Caco-2 (cell line): ENCODE data around the gene SOX6. TPM values are rescaled to one million over a fixed set of nuclear protein-coding genes. Genes with fewer than 3 reads are reported as not detected.
"Not testable (repeated sequence)": the region's sequence is repeated elsewhere in the genome, so short reads cannot be mapped to it uniquely, and the experiment has no call there.

Source experiments
- BruUV-seq: library from RNA; stranded (reverse); fragments of 400-500 nt; replicated peaks from 2 replicates; lab custom pipeline; 2021; lab: Mats Ljungman, UMichigan
- CTCF ChIA-PET: fragments of 300-600 bp; sonication (Branson Sonifier 250); formaldehyde crosslinking; loops from one replicate; lab custom pipeline; 2022; ENCODE audit warnings: antibody characterized with exemption; lab: Charles Lee
- POLR2A ChIA-PET: fragments of 300-600 bp; sonication (Branson Sonifier 250); formaldehyde crosslinking; loops from one replicate; lab custom pipeline; 2022; ENCODE audit warnings: antibody characterized with exemption; lab: Charles Lee
- DNase-seq, 2 experiments: peaks; one replicate each; pipeline versions ENCODE4 v3.0.0 to v3.0.0-alpha.2; 2020 to 2022
- H3K27me3 ChIP-seq: replicated peaks from 2 replicates; pipeline ENCODE4 v1.6.0; 2011; ENCODE audit warnings: low read length; ENCODE audit not compliant: control insufficient read depth, insufficient read depth
- H3K36me3 ChIP-seq: 2 replicates; pipeline ENCODE4 v1.5.1; 2011; ENCODE audit warnings: low read length; ENCODE audit not compliant: control insufficient read depth, insufficient read depth
- H3K4me1 ChIP-seq: fragments of 250-450 bp; sonication (Bioruptor Pico); 2 replicates; pipeline ENCODE4 v1.5.1; 2020; ENCODE audit warnings: mild to moderate bottlenecking
- H3K4me3 ChIP-seq: 2 replicates; pipeline ENCODE4 v1.5.1; 2011; ENCODE audit warnings: low read depth, mild to moderate bottlenecking, control low read depth, low read length
- H3K9me3 ChIP-seq: fragments of 250-450 bp; sonication (Bioruptor Pico); 2 replicates; pipeline ENCODE4 v1.5.1; 2020; ENCODE audit warnings: mild to moderate bottlenecking, moderate library complexity
- H3K27ac Mint-ChIP-seq: one replicate; pipeline ENCODE4 v1.8.0; 2022; ENCODE audit warnings: mixed read lengths; ENCODE audit not compliant: unreplicated experiment
- H3K27me3 Mint-ChIP-seq: one replicate; pipeline ENCODE4 v1.8.0; 2022; ENCODE audit warnings: mixed read lengths; ENCODE audit not compliant: insufficient read depth, unreplicated experiment
- H3K36me3 Mint-ChIP-seq: one replicate; pipeline ENCODE4 v1.8.0; 2022; ENCODE audit warnings: mild to moderate bottlenecking, mixed read lengths; ENCODE audit not compliant: insufficient read depth, unreplicated experiment
- H3K4me1 Mint-ChIP-seq: one replicate; pipeline ENCODE4 v1.8.0; 2022; ENCODE audit warnings: low read depth, mixed read lengths; ENCODE audit not compliant: unreplicated experiment
- H3K4me3 Mint-ChIP-seq: one replicate; pipeline ENCODE4 v1.8.0; 2022; ENCODE audit warnings: mild to moderate bottlenecking, moderate library complexity, mixed read lengths; ENCODE audit not compliant: unreplicated experiment
- H3K9me3 Mint-ChIP-seq: one replicate; pipeline ENCODE4 v1.8.0; 2022; ENCODE audit warnings: mixed read lengths; ENCODE audit not compliant: unreplicated experiment
- CTCF ChIP-seq, 2 experiments: fragments of 200-600 bp in 1 of 2; IDR thresholded peaks; 1 replicate in 1 of 2; 2 replicates in 1 of 2; pipeline versions ENCODE4 v1.5.1 to v1.8.0; 2011 to 2022; ENCODE audit warnings: antibody characterized with exemption in 1 of 2, control low read depth in 1 of 2, inconsistent platforms in 1 of 2, low read depth in 1 of 2, low read length in 1 of 2, mild to moderate bottlenecking in 1 of 2, moderate library complexity in 1 of 2; ENCODE audit not compliant: insufficient read depth in 1 of 2, severe bottlenecking in 1 of 2, unreplicated experiment in 1 of 2
- intact Hi-C: fragments of 100-400 bp; cut with micrococcal nuclease; formaldehyde crosslinking; loops from one replicate; pipeline ENCODE4 v1.10.0; 2022; ENCODE audit not compliant: unreplicated experiment
- total RNA-seq: library from RNA; stranded (reverse); gene quantifications from 2 replicates; pipeline ENCODE4 v1.2.3, GENCODE V29; 2022

The SOX6 gene
- total RNA-seq, 1 experiment from 2014 or later: 10.8 TPM

GRCh38 chr11:16151138-16151537 is 205.2 kb downstream of the SOX6 start:
- no TSS peak for BruUV-seq
- POLR2A ChIA-PET: no interaction called here
- DNase-seq: no peak
- Histone ChIP-seq H3K4me3 (no peak overlapping the region), H3K27me3 (no peaks in the 10 kb centered on the region), H3K9me3 (no peaks in the 10 kb centered on the region), H3K36me3 (no peaks in the 10 kb centered on the region; the same call in 1 of the 2 replicates), H3K4me1 (peaks cover 36% of the 10 kb centered on the region)
- intact Hi-C loops: no loop called here
- CTCF ChIA-PET: no interaction called here
- Mint-ChIP-seq H3K9me3 (no peaks in the 10 kb centered on the region), H3K4me1 (peaks cover 25% of the 10 kb centered on the region), H3K27ac (no peak overlapping the region), H3K4me3 (no peak overlapping the region), H3K36me3 (no peaks in the 10 kb centered on the region), H3K27me3 (no peaks in the 10 kb centered on the region)
- TF ChIP-seq CTCF (IDR thresholded peaks at IDR 0.05; ENCODE audit: insufficient read depth in 1 of 2, low read depth in 1 of 2, low read length in 1 of 2, severe bottlenecking in 1 of 2, unreplicated experiment in 1 of 2): no peak

GRCh38 chr11:16149476-16149875 is 206.9 kb downstream of the SOX6 start:
- TF ChIP-seq CTCF (IDR thresholded peaks at IDR 0.05; ENCODE audit: insufficient read depth in 1 of 2, low read depth in 1 of 2, low read length in 1 of 2, severe bottlenecking in 1 of 2, unreplicated experiment in 1 of 2): no peak
- Histone ChIP-seq H3K4me1 (peaks cover 20% of the 10 kb centered on the region), H3K27me3 (no peaks in the 10 kb centered on the region), H3K36me3 (no peaks in the 10 kb centered on the region), H3K9me3 (no peaks in the 10 kb centered on the region), H3K4me3 (no peak overlapping the region)
- Mint-ChIP-seq H3K4me3 (no peak overlapping the region), H3K36me3 (no peaks in the 10 kb centered on the region), H3K4me1 (peaks cover 20% of the 10 kb centered on the region), H3K27me3 (no peaks in the 10 kb centered on the region), H3K9me3 (no peaks in the 10 kb centered on the region), H3K27ac (no peak overlapping the region)
- DNase-seq: no peak
- intact Hi-C loops: no loop called here
- ChIA-PET CTCF (no interaction called here), POLR2A (no interaction called here)
- BruUV-seq: no TSS peak

GRCh38 chr11:16148301-16148931 is 207.9 kb downstream of the SOX6 start:
- Mint-ChIP-seq H3K4me1 (peaks cover 21% of the 10 kb centered on the region), H3K4me3 (no peak overlapping the region), H3K27ac (no peak overlapping the region), H3K9me3 (no peaks in the 10 kb centered on the region), H3K36me3 (no peaks in the 10 kb centered on the region), H3K27me3 (no peaks in the 10 kb centered on the region)
- Histone ChIP-seq H3K4me3 (no peak overlapping the region), H3K36me3 (no peaks in the 10 kb centered on the region), H3K4me1 (peaks cover 9% of the 10 kb centered on the region), H3K9me3 (no peaks in the 10 kb centered on the region), H3K27me3 (no peaks in the 10 kb centered on the region)
- DNase-seq: no peak
- POLR2A ChIA-PET: no interaction called here
- CTCF ChIA-PET: no interaction called here
- intact Hi-C loops: no loop called here
- BruUV-seq: no TSS peak
- no peak for TF ChIP-seq CTCF (IDR thresholded peaks at IDR 0.05; ENCODE audit: insufficient read depth in 1 of 2, low read depth in 1 of 2, low read length in 1 of 2, severe bottlenecking in 1 of 2, unreplicated experiment in 1 of 2)

- H3K4me1 Mint-ChIP-seq: peaks cover 21% of the 10 kb centered on the region
- H3K27ac Mint-ChIP-seq, H3K27me3 ChIP-seq, H3K36me3 ChIP-seq, intact Hi-C loops, H3K36me3 Mint-ChIP-seq, H3K4me1 ChIP-seq, H3K9me3 ChIP-seq, CTCF ChIA-PET, H3K4me3 Mint-ChIP-seq, BruUV-seq, DNase-seq, H3K27me3 Mint-ChIP-seq, POLR2A ChIA-PET, H3K4me3 ChIP-seq: not testable (repeated sequence)
- H3K9me3 Mint-ChIP-seq: peaks cover 11% of the 10 kb centered on the region
Observed at GRCh38 chr11:16146980-16147379, 209.4 kb downstream of the SOX6 start.

GRCh38 chr11:16141614-16142013 is 214.7 kb downstream of the SOX6 start:
- H3K27me3 Mint-ChIP-seq, H3K9me3 ChIP-seq, H3K4me1 Mint-ChIP-seq, DNase-seq, intact Hi-C loops, H3K27ac Mint-ChIP-seq, H3K36me3 ChIP-seq, H3K4me1 ChIP-seq, CTCF ChIA-PET, H3K4me3 Mint-ChIP-seq, H3K27me3 ChIP-seq, H3K4me3 ChIP-seq, BruUV-seq, H3K36me3 Mint-ChIP-seq: not testable (repeated sequence)
- POLR2A ChIA-PET: interaction anchor here (0.5 kb wide), 1 partner anchor 17 kb away, joined by 3 read pairs; no protein-coding TSS in a partner anchor
- peaks cover 11% of the 10 kb centered on the region for H3K9me3 Mint-ChIP-seq
